RPMI7951 (cell line): Measurements from ENCODE around the gene PPP1R16B. TPM values are rescaled to one million over a fixed set of nuclear protein-coding genes. Genes with fewer than 3 reads are reported as not detected.

Experiments
- DNase-seq: peaks from one replicate; pipeline ENCODE4 v3.0.0-alpha.2; 2012; ENCODE audit warnings: low read depth
- total RNA-seq: library from RNA; depleted of rRNA; stranded (reverse); fragments of >200 nt; shearing (Covaris generic); gene quantifications from 2 replicates; pipeline ENCODE4 v1.2.3, GENCODE V29; 2014

Gene PPP1R16B
- total RNA-seq, 1 experiment from 2014 or later: under 0.01 TPM

- no peak for DNase-seq
These were observed 22.3 kb downstream of the PPP1R16B start for GRCh38 chr20:38827770-38828281.

DNA sequence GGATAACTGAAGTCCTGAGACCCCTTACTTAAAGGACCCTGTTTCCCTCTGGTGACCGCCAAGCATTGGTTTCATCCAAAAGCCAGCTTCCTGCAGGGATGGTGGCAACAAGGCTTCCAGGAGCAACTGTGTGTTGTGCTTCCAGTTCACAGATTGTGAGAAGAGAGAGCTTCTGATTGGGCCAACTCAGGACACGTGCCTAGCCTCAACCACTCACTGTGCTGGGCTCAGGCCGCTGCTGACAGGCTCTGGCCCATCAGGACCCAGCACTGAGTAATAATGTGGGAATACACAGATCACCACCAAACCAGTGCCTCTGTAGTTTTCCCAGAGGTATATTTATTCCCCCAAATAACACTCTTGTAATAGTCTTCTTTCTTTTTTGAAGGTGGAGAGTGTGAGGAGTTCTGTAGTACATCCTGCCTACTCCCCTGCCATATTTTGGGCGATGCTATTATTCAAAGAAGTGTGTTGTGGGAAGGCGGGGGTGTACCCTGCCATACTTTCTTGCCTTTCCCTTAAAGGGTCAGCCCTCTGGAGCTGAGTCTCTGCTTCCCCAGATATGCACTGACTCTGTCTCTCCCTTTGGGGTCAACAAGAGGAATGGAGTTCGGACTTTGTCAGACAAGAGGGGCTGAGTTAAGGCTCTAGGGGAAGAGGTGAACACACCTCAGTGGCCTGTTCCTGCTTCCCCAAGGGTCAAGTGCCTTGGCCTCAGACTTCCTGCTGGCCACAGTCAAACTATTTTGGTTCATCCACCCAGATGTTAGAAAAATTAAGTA lies 23.2 kb downstream of the PPP1R16B start:
- no peak for DNase-seq

GRCh38 chr20:38829296-38829875 lies 23.9 kb downstream of the PPP1R16B start:
- DNase-seq: no peak

DNA sequence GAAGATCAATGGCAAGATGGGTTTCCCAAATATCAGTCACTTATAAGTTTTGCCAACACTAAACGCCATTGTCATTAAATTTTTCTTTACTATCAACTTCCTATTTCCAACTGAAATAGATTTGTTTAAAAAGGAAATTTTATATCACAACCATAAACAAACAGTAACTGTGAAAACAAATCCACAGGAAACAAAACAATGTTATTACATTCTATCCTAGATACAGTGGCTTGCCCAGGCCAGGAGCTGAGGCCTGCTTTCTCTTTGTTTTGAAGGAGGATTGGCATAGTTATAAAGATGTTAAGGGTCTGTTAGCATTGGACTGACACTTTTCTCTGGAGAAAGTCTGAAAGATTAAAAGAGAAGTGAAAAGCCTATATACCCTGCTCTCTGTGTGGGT lies 24.9 kb downstream of the PPP1R16B start:
- DNase-seq: no peak

- no peak for DNase-seq
These were observed 25.7 kb downstream of the PPP1R16B start for GRCh38 chr20:38831049-38831691.

DNA sequence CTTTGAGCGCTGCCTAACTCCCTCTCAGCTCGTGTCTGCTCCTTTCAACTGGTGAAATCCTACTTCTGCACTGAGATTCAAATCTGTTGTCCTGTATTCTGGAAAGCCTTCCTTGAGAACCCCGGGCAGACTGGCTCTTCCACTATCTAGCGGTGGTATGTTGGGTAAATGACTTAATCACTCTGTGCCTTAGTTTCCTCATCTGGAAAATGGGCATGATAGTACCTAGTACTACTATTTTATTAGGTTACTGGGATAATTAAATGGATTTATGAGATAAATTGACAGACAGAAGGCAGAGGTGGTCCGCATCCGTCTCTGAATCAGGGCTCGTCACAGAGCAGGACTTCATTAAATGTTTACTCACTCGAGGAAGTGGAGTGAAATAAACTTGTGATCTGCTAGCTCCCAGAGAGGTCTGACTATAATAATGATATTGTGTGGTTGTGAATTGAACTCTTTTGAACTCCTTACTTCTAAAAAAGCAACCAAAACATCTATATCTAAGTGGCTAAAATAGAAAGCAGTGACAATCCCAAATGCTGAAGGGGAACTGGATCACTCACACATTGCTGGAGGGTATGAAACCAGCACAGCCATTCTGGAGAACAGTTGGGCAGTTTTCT lies 26.6 kb downstream of the PPP1R16B start:
- peak; percentile 8 for DNase-seq

DNA sequence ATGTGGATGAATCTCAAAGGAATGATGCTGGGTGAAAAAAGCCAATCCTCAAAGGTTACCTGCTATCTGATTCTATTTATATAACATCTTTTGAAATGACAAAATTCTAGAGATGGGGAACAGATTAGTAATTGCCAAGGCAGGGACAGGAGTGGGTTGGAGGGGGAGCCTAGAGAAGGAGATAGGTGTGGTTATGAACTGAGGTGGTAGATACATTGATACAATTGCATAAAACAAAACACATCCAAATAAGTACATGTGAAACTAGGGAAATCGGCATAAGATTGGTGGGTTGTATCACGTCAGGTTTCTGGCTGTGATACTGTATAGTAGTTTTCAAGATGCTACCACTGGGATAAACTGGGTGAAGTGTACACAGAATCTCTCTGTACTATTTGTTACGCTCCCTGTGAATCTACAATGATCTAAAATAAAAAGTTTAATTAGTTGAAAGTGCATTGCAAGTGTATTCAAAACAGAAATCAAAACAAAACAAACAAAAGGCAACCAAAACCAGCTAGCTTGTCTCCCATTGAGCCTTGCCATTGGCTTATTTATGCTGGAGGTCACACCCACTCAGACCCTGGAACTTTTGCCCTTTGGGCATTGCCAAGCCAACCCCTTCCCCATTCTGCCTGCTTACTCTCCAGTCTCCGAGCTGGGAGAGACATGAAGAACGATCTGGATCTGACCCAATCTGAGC lies 27.8 kb downstream of the PPP1R16B start:
- no peak for DNase-seq

- no peak for DNase-seq
These were observed 28.3 kb downstream of the PPP1R16B start for GRCh38 chr20:38833857-38834164.

DNA sequence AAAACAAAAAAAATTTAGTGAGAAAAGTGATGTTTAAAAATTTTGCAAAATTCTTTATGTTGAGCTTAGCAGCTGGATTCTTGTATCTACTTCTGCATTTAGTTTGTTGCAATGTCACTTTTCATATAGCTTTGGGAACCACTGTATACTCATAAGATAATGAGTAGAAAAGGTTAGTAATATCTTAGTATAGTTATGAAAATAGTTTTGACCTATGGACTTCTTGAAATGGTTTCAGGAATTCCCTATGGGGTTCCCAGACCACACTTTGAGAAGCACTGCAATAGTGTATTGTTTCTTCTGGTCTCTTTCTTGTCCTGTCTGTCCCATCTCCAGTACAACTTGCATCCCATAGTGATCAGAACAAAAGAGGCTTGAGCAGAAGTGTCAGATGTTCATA lies 29.4 kb downstream of the PPP1R16B start:
- DNase-seq: no peak

- DNase-seq: no peak
These were observed 30.3 kb downstream of the PPP1R16B start for GRCh38 chr20:38835792-38836191.

- no peak for DNase-seq
These were observed 31.5 kb downstream of the PPP1R16B start for GRCh38 chr20:38836991-38837390.

DNA sequence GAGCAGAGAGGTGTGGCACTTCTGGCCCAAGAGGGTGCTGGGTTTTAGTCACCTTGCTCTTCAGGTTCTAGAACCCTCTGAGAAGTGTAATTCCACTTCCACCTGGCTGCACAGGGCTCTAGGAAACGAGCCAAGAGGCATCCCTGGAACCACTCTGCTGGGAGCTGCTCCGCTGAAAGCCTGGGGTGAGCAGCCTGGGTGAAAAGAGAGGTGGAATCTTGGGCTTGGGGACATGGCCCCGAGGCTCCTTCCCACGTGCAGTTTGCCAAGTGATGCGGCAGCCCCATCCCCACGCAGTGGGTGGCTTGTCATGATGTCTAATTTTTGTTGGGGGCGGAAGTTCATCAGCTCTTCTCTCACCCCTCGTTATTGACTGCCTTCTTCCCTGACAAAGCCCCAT lies 32.8 kb downstream of the PPP1R16B start:
- no peak for DNase-seq

DNA sequence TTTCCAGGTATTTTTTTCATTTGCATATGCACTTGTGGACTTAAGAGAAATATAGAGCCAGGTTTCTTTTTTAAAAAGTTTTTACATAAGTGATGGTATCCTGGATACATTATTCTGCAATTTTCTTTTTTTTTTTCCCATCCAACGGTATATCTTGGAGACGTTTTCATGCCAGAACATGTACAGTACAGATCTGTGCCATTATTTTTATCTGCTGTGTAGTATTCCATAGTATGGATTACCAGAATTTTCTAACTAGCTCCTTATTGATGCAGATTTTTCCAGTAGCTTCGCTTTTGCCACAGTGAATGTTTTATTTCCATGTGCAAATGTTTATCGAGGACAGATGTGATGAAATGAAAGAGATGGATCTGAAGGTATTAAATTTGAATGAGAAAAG lies 34.1 kb downstream of the PPP1R16B start:
- DNase-seq: no peak

- no peak for DNase-seq
These were observed 34.8 kb downstream of the PPP1R16B start for GRCh38 chr20:38840053-38840893.

DNA sequence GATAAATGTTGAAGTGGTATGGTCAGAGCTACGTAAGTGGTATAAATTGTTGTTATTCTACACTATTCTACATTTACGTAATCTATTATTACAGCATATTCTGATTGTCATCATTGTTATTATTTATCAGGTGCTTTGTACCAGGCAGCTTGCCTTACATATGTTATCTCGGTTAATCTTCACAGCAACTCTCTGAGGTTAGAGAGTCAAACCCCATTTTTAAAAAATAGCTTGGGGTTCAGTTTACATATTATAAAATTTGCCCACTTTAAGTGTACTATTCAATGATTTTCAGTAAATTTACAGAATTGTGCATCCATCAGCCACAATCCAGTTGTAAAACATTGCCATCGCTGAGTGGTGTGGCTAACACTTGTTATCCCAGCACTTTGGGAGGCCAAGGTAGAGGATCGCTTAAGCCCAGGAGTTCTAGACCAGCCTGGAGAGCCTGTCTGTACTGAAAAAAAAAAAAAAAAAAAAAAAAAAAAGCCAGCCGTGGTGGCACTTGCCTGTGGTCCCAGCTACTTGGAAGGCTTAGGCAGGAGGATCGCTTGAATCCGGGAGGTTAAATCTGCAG lies 35.5 kb downstream of the PPP1R16B start:
- no peak for DNase-seq

DNA sequence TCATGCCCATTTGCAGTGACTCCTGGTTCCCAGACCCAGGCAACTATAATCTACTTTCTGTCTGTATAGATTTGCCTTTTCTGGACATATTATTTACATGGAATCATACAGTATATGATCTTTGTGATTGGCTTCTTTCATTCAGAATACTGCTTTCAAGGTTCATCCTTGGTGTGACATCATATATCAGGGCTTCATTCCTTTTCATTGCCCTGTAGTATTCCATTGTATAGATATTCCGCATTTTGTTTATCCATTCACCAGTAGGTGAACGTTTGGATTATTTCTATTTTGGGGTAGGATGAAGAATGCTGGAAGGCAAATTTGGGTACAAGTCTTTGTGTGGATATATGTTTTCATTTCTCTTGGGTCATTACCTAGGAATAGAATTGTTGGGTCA lies 36.1 kb downstream of the PPP1R16B start:
- no peak for DNase-seq

DNA sequence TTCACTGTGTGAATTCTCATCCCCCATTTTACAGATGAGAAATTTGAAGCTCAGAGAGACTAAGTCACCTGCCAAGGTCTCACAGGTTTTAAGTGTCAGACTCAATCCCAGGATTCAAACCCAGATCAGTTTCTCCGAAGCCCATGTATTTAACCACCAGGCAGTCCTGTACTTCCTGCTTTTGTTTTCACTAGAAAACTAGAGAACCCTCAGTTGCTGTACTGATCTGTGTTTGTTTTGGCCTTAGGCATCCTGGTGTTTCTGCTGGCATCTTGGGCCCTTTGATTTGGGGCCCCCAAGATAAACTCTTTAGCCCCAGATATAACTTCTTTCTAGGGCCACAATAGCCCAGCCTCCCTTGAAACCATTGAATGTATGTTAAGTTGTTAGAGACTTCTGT lies 36.5 kb downstream of the PPP1R16B start:
- no peak for DNase-seq

- no peak for DNase-seq
These were observed 37.1 kb downstream of the PPP1R16B start for GRCh38 chr20:38842558-38842981.

GRCh38 chr20:38843346-38843745 lies 37.8 kb downstream of the PPP1R16B start:
- no peak for DNase-seq

DNA sequence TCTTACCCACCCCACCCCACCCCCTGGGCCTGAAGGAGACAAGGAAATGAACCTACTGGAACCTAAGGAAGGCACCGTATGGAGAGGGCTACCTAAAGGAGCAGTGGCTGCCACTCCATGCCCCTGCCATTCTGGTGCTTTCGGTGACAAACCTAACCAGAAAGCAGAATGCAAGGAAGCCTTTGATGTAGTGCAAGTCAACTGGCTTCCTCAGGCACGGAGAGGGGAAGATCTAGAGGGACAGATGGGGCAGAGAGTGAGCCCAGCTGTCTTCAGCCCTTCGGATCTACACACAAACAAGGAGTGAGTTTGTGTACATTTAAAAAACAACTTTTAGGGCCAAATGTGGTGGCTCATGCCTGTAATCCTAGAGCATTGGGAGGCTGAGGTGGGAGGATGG lies 39.5 kb downstream of the PPP1R16B start:
- no peak for DNase-seq

DNA sequence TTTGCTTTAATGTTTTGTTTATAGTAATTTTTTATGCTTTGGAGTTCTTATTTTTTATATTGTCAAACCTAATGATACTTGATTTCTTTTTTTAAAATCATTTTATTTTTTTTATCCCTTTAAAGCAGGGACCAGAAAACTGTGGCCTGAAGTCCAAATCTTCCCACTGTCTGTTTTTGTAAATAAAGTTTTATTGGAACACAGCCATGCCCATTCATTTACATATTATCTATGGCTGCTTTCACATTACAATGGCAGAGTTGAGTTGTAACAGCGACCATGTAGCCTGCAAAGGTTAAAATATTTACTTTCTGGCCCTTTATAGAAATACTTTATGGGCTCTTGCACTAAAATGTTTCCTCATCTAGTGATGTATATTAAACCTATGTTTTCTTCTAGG lies 42.3 kb downstream of the PPP1R16B start:
- DNase-seq: no peak
